Hepatocyte (in vitro differentiated cells): ENCODE results near the gene PDE4D.

ENCODE experiments used
- CTCF ChIP-seq: fragments of 200-600 bp; sonication (generic); IDR thresholded peaks from 2 replicates; pipeline ENCODE4 v1.5.1; 2016; ENCODE audit warnings: antibody characterized with exemption, mild to moderate bottlenecking; ENCODE audit not compliant: poor library complexity
- EZH2 ChIP-seq: fragments of 200-600 bp; sonication (generic); IDR thresholded peaks from 2 replicates; pipeline ENCODE4 v1.6.1; 2016; ENCODE audit warnings: antibody characterized with exemption, mild to moderate bottlenecking, borderline replicate concordance
- EZH2phosphoT487 ChIP-seq: fragments of 200-600 bp; sonication (generic); IDR thresholded peaks from one replicate; pipeline ENCODE4 v1.6.1; 2018; ENCODE audit warnings: antibody characterized with exemption, mild to moderate bottlenecking, low read depth, moderate library complexity; ENCODE audit not compliant: unreplicated experiment, severe bottlenecking

- TF ChIP-seq CTCF = no peak
- no peak for TF ChIP-seq EZH2phosphoT487
- no peak for TF ChIP-seq EZH2
Measured at GRCh38 chr5:59241552-59241951, 652.0 kb downstream of the PDE4D start.
